HepG2 (cell line): ENCODE results near the gene TMEM127. TPM values are rescaled to one million over a fixed set of nuclear protein-coding genes. Genes with fewer than 3 reads are reported as not detected.

Experiments
- CBFB ChIP-seq: sonication (generic); formaldehyde crosslinking; IDR thresholded peaks from 2 replicates; pipeline ENCODE4 v1.4.0; 2020; ENCODE audit warnings: missing genetic modification reagents
- CBX1 ChIP-seq: IDR thresholded peaks from one replicate; pipeline ENCODE4 v1.6.1; 2016; ENCODE audit warnings: antibody characterized with exemption, low read depth
- CREB1 ChIP-seq, 2 experiments: fragments of 450-650 bp in 1 of 2; IDR thresholded peaks; 2 replicates each; pipeline ENCODE4 v1.6.1; 2016 to 2017; ENCODE audit warnings: control low read depth in 1 of 2, mild to moderate bottlenecking in 1 of 2, missing compliant biosample characterization in 1 of 2, missing genetic modification characterization in 1 of 2
- EED ChIP-seq: sonication (generic); formaldehyde crosslinking; IDR thresholded peaks from 2 replicates; pipeline ENCODE4 v1.5.0; 2020; ENCODE audit warnings: mild to moderate bottlenecking, missing genetic modification reagents
- NFE2L1 ChIP-seq: sonication (generic); formaldehyde crosslinking; IDR thresholded peaks from 2 replicates; pipeline ENCODE4 v1.4.0; 2020; ENCODE audit warnings: missing genetic modification reagents, mild to moderate bottlenecking, borderline replicate concordance
- RAD51 ChIP-seq: fragments of 450-650 bp; IDR thresholded peaks from 2 replicates; pipeline ENCODE4 v1.6.1; 2016; ENCODE audit warnings: borderline replicate concordance
- TCF7L2 ChIP-seq: IDR thresholded peaks from 2 replicates; pipeline ENCODE4 v1.6.1; 2011; ENCODE audit warnings: mild to moderate bottlenecking, low read depth, low read length, moderate library complexity
- YY1 ChIP-seq: IDR thresholded peaks from 2 replicates; pipeline ENCODE4 v1.6.1; 2011; ENCODE audit warnings: low read length, low read depth, moderate library complexity, mild to moderate bottlenecking; ENCODE audit not compliant: insufficient read depth, insufficient replicate concordance
- ZEB1 ChIP-seq: IDR thresholded peaks from 2 replicates; pipeline ENCODE4 v1.6.1; 2012; ENCODE audit warnings: mild to moderate bottlenecking, low read depth, inconsistent platforms; ENCODE audit not compliant: insufficient replicate concordance
- ZNF180 ChIP-seq: sonication (generic); formaldehyde crosslinking; IDR thresholded peaks from 2 replicates; pipeline ENCODE4 v1.4.0; 2020; ENCODE audit warnings: low read depth, missing genetic modification reagents, borderline replicate concordance
- ZNF230 ChIP-seq: sonication (generic); formaldehyde crosslinking; IDR thresholded peaks from 2 replicates; pipeline ENCODE4 v1.4.0; 2020; ENCODE audit warnings: mild to moderate bottlenecking, missing genetic modification reagents
- ZNF282 ChIP-seq: fragments of 450-650 bp; IDR thresholded peaks from 2 replicates; pipeline ENCODE4 v1.6.1; 2018; ENCODE audit not compliant: partially characterized antibody
- ZNF775 ChIP-seq: sonication (generic); formaldehyde crosslinking; IDR thresholded peaks from 2 replicates; pipeline ENCODE4 v1.4.0; 2020; ENCODE audit warnings: missing genetic modification reagents, mild to moderate bottlenecking, moderate library complexity, borderline replicate concordance
- polyA plus RNA-seq, 8 experiments: library from polyadenylated mRNA; depleted of rRNA in 3 of 8; stranded (reverse) in 7 of 8; unstranded in 1 of 8; fragments of >200 nt; fragmentation: Illumina TruSeq in 4 of 8; extraction: Trizol in 4 of 8; gene quantifications; 2 replicates each; pipeline versions ENCODE4 v1.2.1 to v1.2.3, GENCODE V29; 2011 to 2016; ENCODE audit warnings: low read depth in 4 of 8, missing spikeins in 1 of 8, mixed read lengths in 1 of 8; ENCODE audit not compliant: insufficient read depth in 1 of 8
- total RNA-seq, 5 experiments: library from RNA; depleted of rRNA; stranded (reverse); fragments of >200 nt; fragmentation: Illumina TruSeq; extraction: Trizol; gene quantifications; 2 replicates each; pipeline ENCODE4 v1.2.3, GENCODE V29; 2016; ENCODE audit warnings: low read depth in 1 of 5
- TF ChIP-seq, protein P1 (sequence below): sonication (generic); formaldehyde crosslinking; IDR thresholded peaks from 2 replicates; pipeline ENCODE4 v1.5.1; 2020; ENCODE audit warnings: mild to moderate bottlenecking, missing genetic modification reagents, moderate library complexity
- TF ChIP-seq, protein P2 (sequence below): sonication (generic); formaldehyde crosslinking; IDR thresholded peaks from 2 replicates; pipeline ENCODE4 v1.8.0; 2022; ENCODE audit warnings: mild to moderate bottlenecking, missing genetic modification reagents, borderline replicate concordance
- TF ChIP-seq, protein P3 (sequence below): sonication (generic); formaldehyde crosslinking; IDR thresholded peaks from 2 replicates; pipeline ENCODE4 v1.5.1; 2020; ENCODE audit warnings: mild to moderate bottlenecking, missing genetic modification reagents, borderline replicate concordance
- TF ChIP-seq, protein P4 (sequence below): sonication (generic); formaldehyde crosslinking; IDR thresholded peaks from 2 replicates; pipeline ENCODE4 v1.5.1; 2020; ENCODE audit warnings: mild to moderate bottlenecking, missing genetic modification reagents, moderate library complexity

Gene TMEM127
- total and polyA plus RNA-seq, 2 of the 13 experiments (the other 11 are each of a cell fraction or from before 2014, with no cell fraction given), result 21.5 to 33.9 TPM

DNA sequence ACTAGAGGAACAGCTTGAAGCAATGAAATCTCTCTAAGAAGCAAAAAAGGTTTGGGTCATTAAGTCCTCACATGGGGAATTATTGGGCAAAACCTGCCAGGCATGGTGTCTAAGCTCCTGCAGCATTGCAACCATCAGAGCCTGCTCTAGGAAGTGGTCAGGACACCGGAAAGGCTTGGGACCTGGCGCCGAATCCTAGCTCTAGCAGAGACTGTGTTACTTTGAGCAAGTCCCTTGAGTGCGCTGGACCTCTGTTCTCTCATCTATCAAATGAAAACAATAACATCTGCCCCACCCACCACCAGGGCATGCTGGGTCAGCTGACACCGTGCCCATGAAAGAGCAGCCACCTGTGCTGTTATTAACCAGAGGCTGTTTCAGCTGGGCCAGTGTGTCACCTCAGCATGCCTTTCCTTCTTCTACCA lies 6.3 kb downstream of the TMEM127 start (continued):
- TF ChIP-seq, protein P1, sequence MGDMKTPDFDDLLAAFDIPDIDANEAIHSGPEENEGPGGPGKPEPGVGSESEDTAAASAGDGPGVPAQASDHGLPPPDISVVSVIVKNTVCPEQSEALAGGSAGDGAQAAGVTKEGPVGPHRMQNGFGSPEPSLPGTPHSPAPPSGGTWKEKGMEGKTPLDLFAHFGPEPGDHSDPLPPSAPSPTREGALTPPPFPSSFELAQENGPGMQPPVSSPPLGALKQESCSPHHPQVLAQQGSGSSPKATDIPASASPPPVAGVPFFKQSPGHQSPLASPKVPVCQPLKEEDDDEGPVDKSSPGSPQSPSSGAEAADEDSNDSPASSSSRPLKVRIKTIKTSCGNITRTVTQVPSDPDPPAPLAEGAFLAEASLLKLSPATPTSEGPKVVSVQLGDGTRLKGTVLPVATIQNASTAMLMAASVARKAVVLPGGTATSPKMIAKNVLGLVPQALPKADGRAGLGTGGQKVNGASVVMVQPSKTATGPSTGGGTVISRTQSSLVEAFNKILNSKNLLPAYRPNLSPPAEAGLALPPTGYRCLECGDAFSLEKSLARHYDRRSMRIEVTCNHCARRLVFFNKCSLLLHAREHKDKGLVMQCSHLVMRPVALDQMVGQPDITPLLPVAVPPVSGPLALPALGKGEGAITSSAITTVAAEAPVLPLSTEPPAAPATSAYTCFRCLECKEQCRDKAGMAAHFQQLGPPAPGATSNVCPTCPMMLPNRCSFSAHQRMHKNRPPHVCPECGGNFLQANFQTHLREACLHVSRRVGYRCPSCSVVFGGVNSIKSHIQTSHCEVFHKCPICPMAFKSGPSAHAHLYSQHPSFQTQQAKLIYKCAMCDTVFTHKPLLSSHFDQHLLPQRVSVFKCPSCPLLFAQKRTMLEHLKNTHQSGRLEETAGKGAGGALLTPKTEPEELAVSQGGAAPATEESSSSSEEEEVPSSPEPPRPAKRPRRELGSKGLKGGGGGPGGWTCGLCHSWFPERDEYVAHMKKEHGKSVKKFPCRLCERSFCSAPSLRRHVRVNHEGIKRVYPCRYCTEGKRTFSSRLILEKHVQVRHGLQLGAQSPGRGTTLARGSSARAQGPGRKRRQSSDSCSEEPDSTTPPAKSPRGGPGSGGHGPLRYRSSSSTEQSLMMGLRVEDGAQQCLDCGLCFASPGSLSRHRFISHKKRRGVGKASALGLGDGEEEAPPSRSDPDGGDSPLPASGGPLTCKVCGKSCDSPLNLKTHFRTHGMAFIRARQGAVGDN (CRISPR knock-in tag), result peak; percentile 55
- no peak for TF ChIP-seq CBX1
- no peak for TF ChIP-seq RAD51
- TF ChIP-seq, protein P2, sequence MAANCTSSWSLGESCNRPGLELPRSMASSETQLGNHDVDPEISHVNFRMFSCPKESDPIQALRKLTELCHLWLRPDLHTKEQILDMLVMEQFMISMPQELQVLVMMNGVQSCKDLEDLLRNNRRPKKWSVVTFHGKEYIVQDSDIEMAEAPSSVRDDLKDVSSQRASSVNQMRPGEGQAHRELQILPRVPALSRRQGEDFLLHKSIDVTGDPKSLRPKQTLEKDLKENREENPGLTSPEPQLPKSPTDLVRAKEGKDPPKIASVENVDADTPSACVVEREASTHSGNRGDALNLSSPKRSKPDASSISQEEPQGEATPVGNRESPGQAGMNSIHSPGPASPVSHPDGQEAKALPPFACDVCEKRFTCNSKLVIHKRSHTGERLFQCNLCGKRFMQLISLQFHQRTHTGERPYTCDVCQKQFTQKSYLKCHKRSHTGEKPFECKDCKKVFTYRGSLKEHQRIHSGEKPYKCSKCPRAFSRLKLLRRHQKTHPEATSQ (CRISPR knock-in tag), result no peak
- TF ChIP-seq, protein P3, sequence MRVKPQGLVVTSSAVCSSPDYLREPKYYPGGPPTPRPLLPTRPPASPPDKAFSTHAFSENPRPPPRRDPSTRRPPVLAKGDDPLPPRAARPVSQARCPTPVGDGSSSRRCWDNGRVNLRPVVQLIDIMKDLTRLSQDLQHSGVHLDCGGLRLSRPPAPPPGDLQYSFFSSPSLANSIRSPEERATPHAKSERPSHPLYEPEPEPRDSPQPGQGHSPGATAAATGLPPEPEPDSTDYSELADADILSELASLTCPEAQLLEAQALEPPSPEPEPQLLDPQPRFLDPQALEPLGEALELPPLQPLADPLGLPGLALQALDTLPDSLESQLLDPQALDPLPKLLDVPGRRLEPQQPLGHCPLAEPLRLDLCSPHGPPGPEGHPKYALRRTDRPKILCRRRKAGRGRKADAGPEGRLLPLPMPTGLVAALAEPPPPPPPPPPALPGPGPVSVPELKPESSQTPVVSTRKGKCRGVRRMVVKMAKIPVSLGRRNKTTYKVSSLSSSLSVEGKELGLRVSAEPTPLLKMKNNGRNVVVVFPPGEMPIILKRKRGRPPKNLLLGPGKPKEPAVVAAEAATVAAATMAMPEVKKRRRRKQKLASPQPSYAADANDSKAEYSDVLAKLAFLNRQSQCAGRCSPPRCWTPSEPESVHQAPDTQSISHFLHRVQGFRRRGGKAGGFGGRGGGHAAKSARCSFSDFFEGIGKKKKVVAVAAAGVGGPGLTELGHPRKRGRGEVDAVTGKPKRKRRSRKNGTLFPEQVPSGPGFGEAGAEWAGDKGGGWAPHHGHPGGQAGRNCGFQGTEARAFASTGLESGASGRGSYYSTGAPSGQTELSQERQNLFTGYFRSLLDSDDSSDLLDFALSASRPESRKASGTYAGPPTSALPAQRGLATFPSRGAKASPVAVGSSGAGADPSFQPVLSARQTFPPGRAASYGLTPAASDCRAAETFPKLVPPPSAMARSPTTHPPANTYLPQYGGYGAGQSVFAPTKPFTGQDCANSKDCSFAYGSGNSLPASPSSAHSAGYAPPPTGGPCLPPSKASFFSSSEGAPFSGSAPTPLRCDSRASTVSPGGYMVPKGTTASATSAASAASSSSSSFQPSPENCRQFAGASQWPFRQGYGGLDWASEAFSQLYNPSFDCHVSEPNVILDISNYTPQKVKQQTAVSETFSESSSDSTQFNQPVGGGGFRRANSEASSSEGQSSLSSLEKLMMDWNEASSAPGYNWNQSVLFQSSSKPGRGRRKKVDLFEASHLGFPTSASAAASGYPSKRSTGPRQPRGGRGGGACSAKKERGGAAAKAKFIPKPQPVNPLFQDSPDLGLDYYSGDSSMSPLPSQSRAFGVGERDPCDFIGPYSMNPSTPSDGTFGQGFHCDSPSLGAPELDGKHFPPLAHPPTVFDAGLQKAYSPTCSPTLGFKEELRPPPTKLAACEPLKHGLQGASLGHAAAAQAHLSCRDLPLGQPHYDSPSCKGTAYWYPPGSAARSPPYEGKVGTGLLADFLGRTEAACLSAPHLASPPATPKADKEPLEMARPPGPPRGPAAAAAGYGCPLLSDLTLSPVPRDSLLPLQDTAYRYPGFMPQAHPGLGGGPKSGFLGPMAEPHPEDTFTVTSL, result no peak
- 0 out of 2 replicates have a peak, but pooled peaks have one; percentile 17 for TF ChIP-seq EED (CRISPR knock-in tag)
- no peak for TF ChIP-seq YY1
- no peak for TF ChIP-seq NFE2L1 (CRISPR knock-in tag)
- TF ChIP-seq CBFB, result no peak
- TF ChIP-seq ZNF282, result no peak
- no peak for TF ChIP-seq ZEB1
- no peak for TF ChIP-seq TCF7L2
- no peak for TF ChIP-seq ZNF775 (CRISPR knock-in tag)
- TF ChIP-seq ZNF230 (CRISPR knock-in tag), result no peak
- TF ChIP-seq CREB1 (IDR thresholded peaks at IDR 0.05), result no peak
- no peak for TF ChIP-seq CREB1 (CRISPR knock-in tag; IDR thresholded peaks at IDR 0.05)
- TF ChIP-seq, protein P4, sequence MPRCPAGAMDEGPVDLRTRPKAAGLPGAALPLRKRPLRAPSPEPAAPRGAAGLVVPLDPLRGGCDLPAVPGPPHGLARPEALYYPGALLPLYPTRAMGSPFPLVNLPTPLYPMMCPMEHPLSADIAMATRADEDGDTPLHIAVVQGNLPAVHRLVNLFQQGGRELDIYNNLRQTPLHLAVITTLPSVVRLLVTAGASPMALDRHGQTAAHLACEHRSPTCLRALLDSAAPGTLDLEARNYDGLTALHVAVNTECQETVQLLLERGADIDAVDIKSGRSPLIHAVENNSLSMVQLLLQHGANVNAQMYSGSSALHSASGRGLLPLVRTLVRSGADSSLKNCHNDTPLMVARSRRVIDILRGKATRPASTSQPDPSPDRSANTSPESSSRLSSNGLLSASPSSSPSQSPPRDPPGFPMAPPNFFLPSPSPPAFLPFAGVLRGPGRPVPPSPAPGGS, result peak; percentile 23; the same call in 1 of the 2 replicates
- TF ChIP-seq ZNF180 (CRISPR knock-in tag), result no peak
- TF ChIP-seq, all 625 proteins: peak for 43
